ENCODE measurements around the gene SEMA4G. TPM values are rescaled to one million over a fixed set of nuclear protein-coding genes. Genes with fewer than 3 reads are reported as not detected.

The SEMA4G gene
- total and polyA plus RNA-seq, 2 of the 4 experiments (the other 2 are of a cell fraction) = 0.90 to 8.7 TPM

GRCh38 chr10:101018600-101019439 is 49.5 kb downstream of the SEMA4G start:
- H4K20me1 ChIP-seq (ENCODE audit: insufficient read depth, low read length) = no peaks in the 10 kb centered on the region
- 0 out of 4 replicates have a peak, but pooled peaks cover 0 to 7% of the 10 kb centered on the region in 2 experiments for H3K79me1 ChIP-seq (ENCODE audit: low read depth in 1 of 2, low read length in 2 of 2)
- POLR2A ChIA-PET (ENCODE audit: unreplicated experiment) = no interaction called here
- H3K18ac ChIP-seq (ENCODE audit: low read depth, low read length) = no peak overlapping the region
- dilution Hi-C loops (cut with HindIII; ENCODE audit: low sequenced_read_pairs, unreplicated experiment) = no loop called here
- no peaks in the 10 kb centered on the region for H3K36me3 ChIP-seq (ENCODE audit: control insufficient read depth, insufficient read depth, low read length)
- DNase-seq (peak; percentile 77), ATAC-seq (ENCODE audit: low read depth) (peak; percentile 90)
- no peak overlapping the region for H3K14ac ChIP-seq (replicated peaks; ENCODE audit: low read depth, low read length)
- 4% methylated on average over 21 of the region's 45 CpGs; no CpG with 5 or more reads in 1 of the 2 experiments for WGBS, 2 experiments (ENCODE audit: extremely low coverage in 2 of 2, insufficient read length in 1 of 2)
- intact Hi-C loops (cut with micrococcal nuclease) = loop anchor here (2.0 to 10.0 kb wide), 2 partner anchors 48 to 454 kb away; no protein-coding TSS in a partner anchor
- no peak overlapping the region for H2AK9ac ChIP-seq (replicated peaks; ENCODE audit: low read depth, low read length, poor library complexity)
- no peak overlapping the region for H3K56ac ChIP-seq (ENCODE audit: extremely low read depth, insufficient read depth, low read length)
- no peak overlapping the region for H3K23ac ChIP-seq (ENCODE audit: low read depth, low read length)
- no peak overlapping the region for H4K91ac ChIP-seq (ENCODE audit: insufficient read depth, low read depth, low read length)
- H3K4me3 ChIP-seq (ENCODE audit: insufficient read depth, low read depth, low read length) = no peak overlapping the region
- H4K5ac ChIP-seq (ENCODE audit: low read depth, low read length) = no peak overlapping the region
- CTCF ChIA-PET = interaction anchor here (0.7 to 6.8 kb wide), 13 partner anchors 12 to 124 kb away, joined by 3 to 48 read pairs (median 4); partner anchors contain the start of genes LZTS2, PDZD7 and SFXN3
- H3K4me2 ChIP-seq (ENCODE audit: low read depth, low read length) = no peak overlapping the region
- peaks cover 10% of the 10 kb centered on the region for H3K4me1 ChIP-seq (ENCODE audit: control insufficient read depth, insufficient read depth, low read length)
- in situ Hi-C loops (cut with MboI; ENCODE audit: low sequenced_read_pairs) = no loop called here
- no peak for TF ChIP-seq FOS (IDR thresholded peaks at IDR 0.05; ENCODE audit: low read depth, low read length)
- peak; percentile 51 for TF ChIP-seq SMC3 (IDR thresholded peaks at IDR 0.05; ENCODE audit: low read depth, low read length)
- TF ChIP-seq NFE2L2 (IDR thresholded peaks at IDR 0.05; ENCODE audit: low read depth, low read length) = no peak
- no peak for TF ChIP-seq RFX5 (IDR thresholded peaks at IDR 0.05; ENCODE audit: low read depth, low read length)
- TF ChIP-seq MAZ (IDR thresholded peaks at IDR 0.05; ENCODE audit: borderline replicate concordance, low read depth, low read length) = 0 out of 2 replicates have a peak, but pooled peaks have one; percentile 29
- TF ChIP-seq RCOR1 (IDR thresholded peaks at IDR 0.05; ENCODE audit: insufficient replicate concordance, low read length) = no peak
- peak; percentile 79 for TF ChIP-seq RAD21 (IDR thresholded peaks at IDR 0.05; ENCODE audit: low read length)
- TF ChIP-seq MAFK (IDR thresholded peaks at IDR 0.05; ENCODE audit: low read depth, low read length) = no peak
- peak; percentile 89 for TF ChIP-seq CTCF (conservative IDR thresholded peaks at IDR 0.05; ENCODE audit: low read depth, low read length)
- no peak for TF ChIP-seq POLR2A (IDR thresholded peaks at IDR 0.05; ENCODE audit: low read depth, low read length)
- H2BK15ac ChIP-seq (ENCODE audit: low read depth, low read length) = no peak overlapping the region
- H2BK5ac ChIP-seq (ENCODE audit: low read depth, low read length, poor library complexity, severe bottlenecking) = no peak overlapping the region
- H3K9me1 ChIP-seq (ENCODE audit: insufficient read depth, low read length) = peaks cover 2% of the 10 kb centered on the region; the same call in 1 of the 2 replicates
- H3K27ac ChIP-seq (ENCODE audit: insufficient read depth, low read length) = no peak overlapping the region
- H2BK120ac ChIP-seq (ENCODE audit: low read depth, low read length) = no peak overlapping the region
- H3K9me3 ChIP-seq (ENCODE audit: control insufficient read depth, insufficient read depth, low read length) = no peaks in the 10 kb centered on the region
- BruUV-seq (replicated peaks) = no TSS peak
- H3K9ac ChIP-seq (ENCODE audit: low read depth, low read length) = no peak overlapping the region
- no peak overlapping the region for H4K8ac ChIP-seq (ENCODE audit: low read depth in 2 of 2, low read length in 2 of 2)
- no peak overlapping the region for H2BK20ac ChIP-seq (ENCODE audit: low read depth, low read length)
- peaks cover 1% of the 10 kb centered on the region; the same call in 1 of the 2 replicates for H3K27me3 ChIP-seq (ENCODE audit: control insufficient read depth, insufficient read depth, low read length)
- peak overlapping the region; percentile 79 for H2AFZ ChIP-seq (replicated peaks; ENCODE audit: low read length, poor library complexity)
- no peak overlapping the region for H2AK5ac ChIP-seq (ENCODE audit: low read depth, low read length)
- H3K4ac ChIP-seq (ENCODE audit: low read depth, low read length) = no peak overlapping the region
